ENCODE data around the gene YPEL2.
"Not testable (repeated sequence)": the region's sequence is repeated elsewhere in the genome, so short reads cannot be mapped to it uniquely, and the experiment has no call there.

The YPEL2 gene

GRCh38 chr17:59392973-59393679, 61.7 kb downstream of the YPEL2 start:
- H3K27ac ChIP-seq: no peak overlapping the region
- TF ChIP-seq ZFX (IDR thresholded peaks at IDR 0.05; ENCODE audit: borderline replicate concordance) (no peak), CTCF (IDR thresholded peaks at IDR 0.05) (no peak)

DNA sequence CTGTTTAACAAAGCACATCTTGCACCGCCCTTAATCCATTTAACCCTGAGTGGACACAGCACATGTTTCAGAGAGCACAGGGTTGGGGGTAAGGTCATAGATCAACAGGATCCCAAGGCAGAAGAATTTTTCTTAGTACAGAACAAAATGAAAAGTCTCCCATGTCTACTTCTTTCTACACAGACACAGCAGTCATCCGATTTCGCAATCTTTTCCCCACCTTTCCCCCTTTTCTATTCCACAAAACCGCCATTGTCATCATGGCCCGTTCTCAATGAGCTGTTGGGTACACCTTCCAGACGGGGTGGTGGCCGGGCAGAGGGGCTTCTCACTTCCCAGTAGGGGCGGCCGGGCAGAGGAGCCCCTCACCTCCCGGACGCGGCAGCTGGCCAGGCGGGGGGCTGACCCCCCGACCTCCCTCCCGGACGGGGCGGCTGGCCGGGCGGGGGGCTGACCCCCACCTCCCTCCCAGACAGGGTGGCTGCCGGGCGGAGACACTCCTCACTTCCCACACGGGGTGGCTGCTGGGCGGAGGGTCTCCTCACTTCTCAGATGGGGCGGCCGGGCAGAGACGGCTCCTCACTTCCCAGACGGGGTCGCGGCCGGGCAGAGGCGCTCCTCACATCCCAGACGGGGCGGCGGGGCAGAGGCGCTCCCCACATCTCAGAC, 62.4 kb downstream of the YPEL2 start:
- H3K27ac ChIP-seq: not testable (repeated sequence)

DNA sequence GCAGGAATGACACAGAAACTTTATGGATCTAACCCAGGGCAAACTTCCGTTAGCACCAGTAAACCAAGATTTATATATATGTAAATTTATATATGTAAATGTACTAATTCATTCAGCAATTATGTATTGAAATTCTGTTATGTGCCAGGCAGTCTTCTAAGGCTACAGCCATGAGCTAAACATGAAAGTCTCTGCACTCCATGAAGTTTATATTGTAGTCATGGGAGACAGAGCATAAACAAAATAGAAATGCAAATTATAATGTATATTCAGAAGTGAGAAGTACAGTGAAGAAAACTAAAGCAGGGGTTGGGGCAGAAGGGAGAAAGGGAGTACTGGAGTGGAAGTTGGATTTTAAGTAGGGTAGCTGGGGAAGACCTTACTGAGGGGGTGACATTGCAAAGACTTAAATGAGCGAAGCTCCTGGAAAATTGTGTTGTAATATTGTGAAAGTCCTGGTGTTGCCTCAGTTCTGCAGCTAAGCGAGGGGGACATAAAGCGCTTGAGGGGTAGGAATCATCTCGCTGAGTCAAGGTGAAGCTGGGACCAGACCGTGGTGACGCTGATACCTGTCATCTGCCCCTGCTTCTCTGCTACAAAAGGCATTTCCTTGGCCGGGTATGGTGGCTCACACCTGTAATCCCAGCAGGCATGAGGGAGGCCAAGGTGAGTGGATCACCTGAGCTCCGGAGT, 64.8 kb downstream of the YPEL2 start:
- TF ChIP-seq CTCF (IDR thresholded peaks at IDR 0.05) (no peak), ZFX (IDR thresholded peaks at IDR 0.05; ENCODE audit: borderline replicate concordance) (no peak)
- H3K27ac ChIP-seq: no peak overlapping the region

DNA sequence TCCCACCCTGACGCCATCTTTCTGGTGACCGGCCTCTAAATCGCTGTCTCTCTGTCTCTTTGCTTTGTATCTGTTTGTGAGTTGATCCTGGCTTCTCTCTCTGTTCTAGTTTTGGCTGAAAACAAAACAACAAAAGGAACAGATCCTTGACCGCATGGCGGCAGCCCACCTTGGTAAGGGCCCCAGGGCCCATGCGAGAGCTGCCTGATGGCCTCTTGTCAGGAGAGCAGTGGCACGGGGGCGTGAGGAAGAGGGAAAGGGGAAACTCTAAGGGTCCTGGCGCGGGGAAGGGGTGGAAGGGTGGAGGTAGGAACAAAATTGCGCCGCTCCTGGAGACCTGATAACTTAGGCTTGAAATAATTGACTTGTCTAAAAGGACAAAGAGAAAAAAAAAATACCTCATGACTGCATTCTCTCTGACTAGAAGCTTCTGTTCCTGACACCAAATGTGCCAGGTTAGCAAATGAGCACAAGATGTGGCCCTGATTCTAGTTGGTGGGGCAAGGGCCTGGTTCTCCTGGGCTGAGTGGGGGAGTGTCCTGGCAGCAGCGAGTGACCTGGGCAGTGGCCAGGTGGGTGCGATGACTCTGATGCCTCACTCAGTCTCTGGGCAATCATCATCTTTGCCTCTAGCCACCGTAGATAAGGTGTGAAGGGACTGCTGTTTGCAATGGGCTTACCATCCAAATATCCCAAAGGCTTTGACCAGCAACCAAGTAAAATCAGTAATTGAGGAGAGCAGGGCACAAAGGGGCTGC, 66.0 kb downstream of the YPEL2 start:
- H3K27ac ChIP-seq: no peak overlapping the region
- TF ChIP-seq ZFX (IDR thresholded peaks at IDR 0.05; ENCODE audit: borderline replicate concordance) (no peak), CTCF (IDR thresholded peaks at IDR 0.05) (no peak)

DNA sequence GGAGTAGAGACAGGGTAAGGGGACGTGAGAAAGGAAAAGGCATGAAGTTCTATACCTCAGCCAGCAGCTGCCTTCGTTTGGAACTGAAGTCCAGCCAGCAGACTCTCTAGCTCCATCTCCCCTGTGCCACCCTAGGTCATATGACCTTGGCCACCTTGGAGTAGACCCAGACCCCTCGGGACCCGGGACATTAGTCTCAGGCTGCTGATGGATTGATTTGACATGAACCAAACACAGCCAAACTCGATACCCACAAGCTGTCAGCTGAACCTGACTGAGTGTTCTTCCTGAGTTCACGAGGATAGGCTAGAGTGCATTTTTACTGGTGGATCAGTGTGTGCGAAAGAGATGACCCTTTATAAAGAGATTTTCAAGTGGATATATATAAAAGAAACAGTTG, 68.5 kb downstream of the YPEL2 start:
- H3K27ac ChIP-seq: no peak overlapping the region
- no peak for TF ChIP-seq ZFX (IDR thresholded peaks at IDR 0.05; ENCODE audit: borderline replicate concordance)
- TF ChIP-seq CTCF (IDR thresholded peaks at IDR 0.05): no peak

- H3K27ac ChIP-seq: peak overlapping the region; percentile 28; the same call in 1 of the 2 replicates
- no peak for TF ChIP-seq ZFX (IDR thresholded peaks at IDR 0.05; ENCODE audit: borderline replicate concordance)
- TF ChIP-seq CTCF (IDR thresholded peaks at IDR 0.05): no peak
Measured at GRCh38 chr17:59400858-59401257, 69.4 kb downstream of the YPEL2 start.

- peak overlapping the region; percentile 28; the same call in 1 of the 2 replicates for H3K27ac ChIP-seq
- TF ChIP-seq CTCF (IDR thresholded peaks at IDR 0.05) (no peak), ZFX (IDR thresholded peaks at IDR 0.05; ENCODE audit: borderline replicate concordance) (no peak)
Measured at GRCh38 chr17:59401274-59401673, 69.8 kb downstream of the YPEL2 start.
